AG09319 (cell line): ENCODE results near the gene HPD.

ENCODE experiments used
- DNase-seq: peaks from one replicate; pipeline ENCODE4 v3.0.0-alpha.2; 2010; ENCODE audit warnings: low read depth; ENCODE audit errors: extremely low read depth
- TF ChIP-seq, protein P1 (sequence below): IDR thresholded peaks from 2 replicates; pipeline ENCODE4 v1.5.1; 2011; ENCODE audit warnings: low read depth, mild to moderate bottlenecking, inconsistent platforms, low read length, moderate library complexity

HPD gene

GRCh38 chr12:121803861-121804416 lies 54.7 kb downstream of the HPD start, which contains the start of gene SETD1B:
TSS of gene SETD1B (plus strand) at chr12:121804009. CDS start at chr12:121804738, 729 bp downstream.
- TF ChIP-seq, protein P1, sequence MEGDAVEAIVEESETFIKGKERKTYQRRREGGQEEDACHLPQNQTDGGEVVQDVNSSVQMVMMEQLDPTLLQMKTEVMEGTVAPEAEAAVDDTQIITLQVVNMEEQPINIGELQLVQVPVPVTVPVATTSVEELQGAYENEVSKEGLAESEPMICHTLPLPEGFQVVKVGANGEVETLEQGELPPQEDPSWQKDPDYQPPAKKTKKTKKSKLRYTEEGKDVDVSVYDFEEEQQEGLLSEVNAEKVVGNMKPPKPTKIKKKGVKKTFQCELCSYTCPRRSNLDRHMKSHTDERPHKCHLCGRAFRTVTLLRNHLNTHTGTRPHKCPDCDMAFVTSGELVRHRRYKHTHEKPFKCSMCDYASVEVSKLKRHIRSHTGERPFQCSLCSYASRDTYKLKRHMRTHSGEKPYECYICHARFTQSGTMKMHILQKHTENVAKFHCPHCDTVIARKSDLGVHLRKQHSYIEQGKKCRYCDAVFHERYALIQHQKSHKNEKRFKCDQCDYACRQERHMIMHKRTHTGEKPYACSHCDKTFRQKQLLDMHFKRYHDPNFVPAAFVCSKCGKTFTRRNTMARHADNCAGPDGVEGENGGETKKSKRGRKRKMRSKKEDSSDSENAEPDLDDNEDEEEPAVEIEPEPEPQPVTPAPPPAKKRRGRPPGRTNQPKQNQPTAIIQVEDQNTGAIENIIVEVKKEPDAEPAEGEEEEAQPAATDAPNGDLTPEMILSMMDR, result no peak
- DNase-seq, result no peak

- TF ChIP-seq, protein P1, result no peak
- peak; percentile 93 for DNase-seq
Observed at GRCh38 chr12:121802843-121803698, 55.6 kb downstream of the HPD start.

DNA sequence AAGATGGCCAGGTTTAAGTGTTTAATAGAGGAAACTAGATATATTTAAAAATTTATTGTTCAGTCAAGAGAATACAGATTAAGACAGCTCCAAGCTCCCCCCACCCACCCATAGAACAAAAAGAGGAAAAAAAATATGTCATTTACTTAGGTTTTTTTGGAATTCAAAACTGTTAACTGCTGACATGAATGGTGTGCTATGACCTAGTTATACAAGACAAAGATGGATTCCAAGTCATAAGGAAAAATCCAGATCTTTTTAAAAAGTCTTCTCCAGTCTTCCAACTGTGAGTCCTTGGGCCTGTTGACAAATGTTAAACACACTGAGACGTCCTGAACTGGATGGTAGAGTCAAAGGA lies 56.2 kb downstream of the HPD start:
- DNase-seq, result no peak
- TF ChIP-seq, protein P1, result no peak

DNA sequence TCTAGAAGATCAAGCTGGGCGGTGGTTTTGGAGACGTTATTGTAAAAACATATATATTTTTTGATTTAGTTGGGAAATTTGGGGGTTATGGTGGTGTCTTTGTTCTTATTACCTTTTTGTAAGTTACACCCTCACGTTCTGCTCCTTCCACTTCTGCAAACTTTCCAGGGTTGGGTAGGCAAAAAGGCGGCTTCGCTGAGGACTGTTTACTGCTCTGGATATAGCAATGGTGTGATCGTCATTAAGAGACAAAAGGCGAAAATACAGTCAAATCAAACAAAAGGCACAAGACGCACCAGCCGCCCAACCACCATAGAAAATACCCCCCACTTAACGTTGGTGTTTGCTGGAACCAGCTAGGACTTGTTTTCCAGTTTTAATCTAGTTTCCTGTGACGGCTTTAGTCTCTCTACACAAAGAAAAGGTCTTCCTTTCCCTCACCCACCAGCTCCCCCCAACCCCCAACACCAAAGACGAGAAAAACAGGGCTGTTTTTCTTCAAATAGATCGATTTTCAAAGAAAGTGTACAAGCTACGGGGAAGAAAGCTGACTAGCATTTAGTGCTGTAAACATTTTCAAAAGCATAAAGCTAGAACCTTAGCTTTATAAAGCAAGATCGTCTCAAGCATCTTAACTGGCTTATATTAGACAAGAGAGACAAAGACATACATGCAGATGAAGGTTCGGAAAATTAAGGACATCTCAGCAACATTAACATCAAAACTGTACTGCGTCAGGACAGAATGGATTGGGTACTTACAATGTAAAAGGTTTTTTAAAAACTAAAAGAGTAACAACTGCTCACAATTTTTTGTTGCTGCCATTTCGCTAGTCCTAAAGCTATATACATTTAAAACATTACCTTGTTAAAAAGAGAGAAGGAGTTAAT lies 56.8 kb downstream of the HPD start:
- TF ChIP-seq, protein P1, result no peak
- DNase-seq, result no peak

- TF ChIP-seq, protein P1, result no peak
- DNase-seq, result no peak
Observed at GRCh38 chr12:121800694-121801594, 57.7 kb downstream of the HPD start.

GRCh38 chr12:121799842-121800693 lies 58.6 kb downstream of the HPD start:
- DNase-seq, result peak; percentile 79
- TF ChIP-seq, protein P1, result no peak
